Heart left ventricle (tissue), 16 donors: ENCODE results near the gene TNFSF15. TPM values are rescaled to one million over a fixed set of nuclear protein-coding genes. Genes with fewer than 3 reads are reported as not detected.

Source experiments
- ATAC-seq, 4 donors: fragments of 200-7000 bp; cut with Tn5 transposase; one replicate each; pipeline ENCODE4 v1.9.1; 2020 to 2022; ENCODE audit warnings: moderate library complexity in 4 of 4, mild to moderate bottlenecking in 3 of 4, moderate number of reproducible peaks in 1 of 4
- DNase-seq, 5 donors: peaks; one replicate each; pipeline ENCODE4 v3.0.0-alpha.2; 2020
- H3K27ac ChIP-seq, 12 donors: fragments of 200-600 bp; sonication (generic) in 4 of 12; one replicate each; pipeline versions ENCODE4 v1.5.0 to v1.8.0; 2016 to 2022; ENCODE audit warnings: mild to moderate bottlenecking in 2 of 12
- H3K27me3 ChIP-seq, 9 donors: fragments of 200-600 bp; sonication (generic) in 2 of 9; one replicate each; pipeline versions ENCODE4 v1.5.1 to v1.8.0; 2016 to 2022; ENCODE audit warnings: mild to moderate bottlenecking in 3 of 9
- H3K36me3 ChIP-seq, 9 donors: fragments of 200-600 bp; sonication (generic) in 2 of 9; one replicate each; pipeline versions ENCODE4 v1.5.0 to v1.8.0; 2018 to 2022; ENCODE audit warnings: mild to moderate bottlenecking in 2 of 9
- H3K4me1 ChIP-seq, 12 donors: fragments of 200-600 bp; sonication (generic) in 4 of 12; one replicate each; pipeline versions ENCODE4 v1.5.0 to v1.8.0; 2016 to 2022; ENCODE audit warnings: mild to moderate bottlenecking in 3 of 12
- H3K4me3 ChIP-seq, 12 donors: fragments of 200-600 bp; sonication (generic) in 4 of 12; one replicate each; pipeline versions ENCODE4 v1.5.0 to v1.8.0; 2017 to 2022; ENCODE audit warnings: mild to moderate bottlenecking in 9 of 12, moderate library complexity in 4 of 12
- H3K9me3 ChIP-seq, 12 donors: fragments of 200-600 bp; sonication (generic) in 4 of 12; one replicate each; pipeline versions ENCODE4 v1.5.0 to v1.8.0; 2016 to 2022; ENCODE audit warnings: mild to moderate bottlenecking in 1 of 12
- CTCF ChIP-seq, 12 donors: fragments of 200-600 bp; sonication (generic) in 4 of 12; IDR thresholded peaks; one replicate each; pipeline versions ENCODE4 v1.5.0 to v1.8.0; 2018 to 2022; ENCODE audit warnings: antibody characterized with exemption in 12 of 12, mild to moderate bottlenecking in 5 of 12
- POLR2A ChIP-seq, 2 donors: fragments of 450-650 bp; IDR thresholded peaks; one replicate each; pipeline ENCODE4 v1.6.1; 2017; ENCODE audit warnings: antibody characterized with exemption in 2 of 2, mild to moderate bottlenecking in 2 of 2, moderate library complexity in 2 of 2
- WGBS, 4 donors: extraction: QIAGEN DNeasy Blood & Tissue Kit in 2 of 4; methylation state at CpG; one replicate each; pipeline versions ENCODE4 v1.1.5 to v1.1.7; 2013 to 2018; 5-methylcytosine and 5-hydroxymethylcytosine counted together
- intact Hi-C, 10 donors: fragments of 100-400 bp; cut with DNase I; formaldehyde crosslinking; loops; one replicate each; pipeline versions ENCODE4 v1.11.1 to v1.14.2; 2022
- polyA plus RNA-seq, 2 donors: library from polyadenylated mRNA; stranded (reverse); fragments of 200-250 nt; gene quantifications; one replicate each; pipeline ENCODE4 v1.2.3, GENCODE V29; 2013
- total RNA-seq, 9 donors: library from RNA; depleted of rRNA in 2 of 9; stranded (reverse); fragments of >200 nt in 2 of 9; fragmentation: NEBNext Ultra II Directional in 3 of 9; extraction: Animal tissue kit (Norgen Biotek cat#: 25700) in 3 of 9; gene quantifications; one replicate each; pipeline versions ENCODE4 v1.1.0 to v1.2.4, GENCODE V29; 2016 to 2023
- donor health status: ischemic (EF 13 %, LVEDD 7.1; RV severe dilation, severe dysfunction).
- donor health status: healthy with polysubstance abuse.
- donor health status: DM: no; HTN: yes; CAD: no.
- donor health status: DM: no; HTN: no; CAD: no.
- donor health status: ischemic (EF 25% LVEDD 6.9; RV normal size, moderate dysfunction).
- donor health status: ischemic (EF 25% LVEDD 5.7; RV mildly dilated, moderate dysfunction).
- donor health status: healthy.
- donor health status: DM: yes; HTN: yes; CAD: no.
- donor health status: ischemic (EF 35%, LVEDD 5.7; RV mildly dilated, moderate dysfunction).
- donor health status: nonischemic (EF 11% LVEDD 7.7; RV severe dilation, severe dysfunction).
- donor health status: DM: yes; HTN: yes; CAD: no.
- donor health status: PGD.
- donor health status: ischemic (EF 29% LVEDD 5.4; RV normal size, mild dysfunction).
- donor health status: nonischemic (EF 23%, LVEDD 6.1; RV moderate dilation, normal function).

The TNFSF15 gene
- total and polyA plus RNA-seq, 11 donors: 0.03 to 1.4 (median 0.16) TPM; not detected in 5

- Histone ChIP-seq H3K9me3 (no peaks in the 10 kb centered on the region), H3K27ac (no peak overlapping the region), H3K27me3 (peaks cover 0 to 8% (median 0%) of the 10 kb centered on the region in 9 donors), H3K4me1 (peaks cover 0 to 6% (median 0%) of the 10 kb centered on the region in 12 donors), H3K4me3 (no peak overlapping the region), H3K36me3 (no peaks in the 10 kb centered on the region)
- 63 to 71% (median 68%) methylated on average over 4 of the region's 4 CpGs for WGBS, 4 donors
- TF ChIP-seq POLR2A (IDR thresholded peaks at IDR 0.05) (no peak), CTCF (IDR thresholded peaks at IDR 0.05) (no peak)
- DNase-seq (no peak), ATAC-seq (no peak)
- intact Hi-C loops: no loop called here
These were observed 31.3 kb downstream of the TNFSF15 start for GRCh38 chr9:114774524-114774923.

GRCh38 chr9:114771889-114772288 is 34.0 kb downstream of the TNFSF15 start:
- DNase-seq (no peak), ATAC-seq (no peak)
- WGBS, 4 donors: 75 to 80% (median 79%) methylated on average over 6 of the region's 6 CpGs
- Histone ChIP-seq H3K9me3 (no peaks in the 10 kb centered on the region), H3K27me3 (peaks cover 0 to 11% (median 0%) of the 10 kb centered on the region in 9 donors), H3K4me1 (peaks cover 0 to 7% (median 0%) of the 10 kb centered on the region in 12 donors), H3K27ac (no peak overlapping the region), H3K36me3 (no peaks in the 10 kb centered on the region), H3K4me3 (no peak overlapping the region)
- intact Hi-C loops: no loop called here
- no peak for TF ChIP-seq POLR2A (IDR thresholded peaks at IDR 0.05)
- no peak for TF ChIP-seq CTCF (IDR thresholded peaks at IDR 0.05)

- Histone ChIP-seq H3K36me3 (no peaks in the 10 kb centered on the region), H3K4me3 (no peak overlapping the region), H3K4me1 (peaks cover 0 to 7% (median 0%) of the 10 kb centered on the region in 12 donors), H3K27me3 (peaks cover 0 to 11% (median 0%) of the 10 kb centered on the region in 9 donors), H3K9me3 (no peaks in the 10 kb centered on the region), H3K27ac (no peak overlapping the region)
- 80 to 92% (median 83%) methylated on average over 3 of the region's 3 CpGs for WGBS, 4 donors
- intact Hi-C loops: no loop called here
- no peak for TF ChIP-seq POLR2A (IDR thresholded peaks at IDR 0.05)
- TF ChIP-seq CTCF (IDR thresholded peaks at IDR 0.05): no peak
- no peak for DNase-seq
- no peak for ATAC-seq
These were observed 34.8 kb downstream of the TNFSF15 start for GRCh38 chr9:114770991-114771390.

- intact Hi-C loops: no loop called here
- no peaks in the 10 kb centered on the region for H3K36me3 ChIP-seq
- H3K4me3 ChIP-seq: no peak overlapping the region
- H3K27me3 ChIP-seq: peaks cover 0 to 11% (median 0%) of the 10 kb centered on the region in 9 donors
- DNase-seq: no peak
- H3K4me1 ChIP-seq: peaks cover 0 to 7% (median 0%) of the 10 kb centered on the region in 12 donors
- no peak overlapping the region for H3K27ac ChIP-seq
- TF ChIP-seq CTCF (IDR thresholded peaks at IDR 0.05) (no peak), POLR2A (IDR thresholded peaks at IDR 0.05) (no peak)
- 49 to 71% (median 57%) methylated on average over 1 of the region's 1 CpG for WGBS, 4 donors
- no peak for ATAC-seq
- no peaks in the 10 kb centered on the region for H3K9me3 ChIP-seq
These were observed 36.2 kb downstream of the TNFSF15 start for GRCh38 chr9:114769624-114770023.
